ENCODE data around the gene MANEA. TPM values are rescaled to one million over a fixed set of nuclear protein-coding genes. Genes with fewer than 3 reads are reported as not detected.

Gene MANEA
- total and polyA plus RNA-seq, 2 of the 8 experiments (the other 6 are each of a cell fraction or from before 2014, with no cell fraction given) = 2.8 to 10.4 TPM

DNA sequence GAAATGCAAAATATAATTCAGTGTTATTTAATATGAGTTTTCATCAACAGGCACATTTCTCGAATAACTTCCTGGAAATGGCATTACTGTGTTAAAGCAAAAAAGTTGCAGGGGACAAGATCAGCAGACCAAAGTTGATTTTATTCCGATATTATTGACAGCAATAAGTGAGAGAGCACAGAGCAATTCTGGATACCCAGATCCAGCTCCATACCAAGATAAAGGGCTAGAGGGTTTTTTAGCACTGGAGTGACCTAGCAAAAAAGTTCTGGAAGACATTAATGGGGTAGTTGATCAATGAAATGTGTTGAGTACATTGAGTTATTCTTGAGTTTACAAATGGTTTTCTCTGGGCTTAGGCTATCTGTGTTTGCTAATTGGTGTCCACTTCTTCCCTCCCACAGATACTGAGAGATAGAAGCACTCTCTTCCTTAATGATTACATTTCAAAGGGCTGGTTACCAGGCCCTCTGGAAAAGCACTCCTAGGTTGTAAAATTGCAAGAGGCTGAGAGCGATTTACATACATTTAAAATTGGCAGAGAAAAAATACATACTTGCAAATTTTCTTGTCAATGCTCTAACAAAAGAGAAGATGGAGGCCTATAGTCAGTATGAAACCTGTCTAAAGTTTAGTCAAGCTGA is 47.0 kb upstream of the MANEA start (continued):
- no peak for TF ChIP-seq TBP (IDR thresholded peaks at IDR 0.05; ENCODE audit: low read depth, low read length)
- TF ChIP-seq TAF7 (optimal IDR thresholded peaks at IDR 0.05; ENCODE audit: borderline replicate concordance, low read depth, low read length) = no peak
- no peak for TF ChIP-seq RFX5 (IDR thresholded peaks at IDR 0.05; ENCODE audit: borderline replicate concordance, low read depth, low read length)
- TF ChIP-seq SRF (IDR thresholded peaks at IDR 0.05; ENCODE audit: low read depth, low read length) = no peak
- no peak for TF ChIP-seq SIN3A (conservative IDR thresholded peaks at IDR 0.05 in 1 of 2, IDR thresholded peaks at IDR 0.05 in 1 of 2; ENCODE audit: low read depth in 1 of 2, low read length in 2 of 2)
